RWPE2 (cell line): ENCODE measurements around the gene RHOT2.
A peak's percentile ranks its signal among the peaks of the same experiment; 100 is the strongest.

Experiments used
- ATAC-seq: fragments of 200-7000 bp; cut with Tn5 transposase; 3 replicates; pipeline ENCODE4 v1.9.1; 2021; ENCODE audit warnings: low read depth
- DNase-seq: peaks from one replicate; pipeline ENCODE4 v3.0.0-alpha.2; 2020; ENCODE audit warnings: low spot score
- H3K27ac ChIP-seq: fragments of 450-650 bp; 2 replicates; pipeline ENCODE4 v1.5.1; 2017; ENCODE audit warnings: mild to moderate bottlenecking; ENCODE audit not compliant: poor library complexity, severe bottlenecking
- H3K27me3 ChIP-seq: fragments of 250-450 bp; sonication (Bioruptor Pico); 2 replicates; pipeline ENCODE4 v1.5.1; 2021; ENCODE audit warnings: mild to moderate bottlenecking, moderate library complexity; ENCODE audit not compliant: insufficient read depth, poor library complexity, severe bottlenecking
- H3K36me3 ChIP-seq: fragments of 250-450 bp; sonication (Bioruptor Pico); 2 replicates; pipeline ENCODE4 v1.5.1; 2020; ENCODE audit warnings: low read depth, mild to moderate bottlenecking, moderate library complexity
- H3K4me1 ChIP-seq: fragments of 250-450 bp; sonication (Bioruptor Pico); 2 replicates; pipeline ENCODE4 v1.5.1; 2021; ENCODE audit warnings: mild to moderate bottlenecking, moderate library complexity; ENCODE audit not compliant: insufficient read depth, poor library complexity, severe bottlenecking
- H3K4me3 ChIP-seq: fragments of 250-450 bp; sonication (Bioruptor Pico); 2 replicates; pipeline ENCODE4 v1.5.1; 2021; ENCODE audit warnings: mild to moderate bottlenecking, moderate library complexity; ENCODE audit not compliant: severe bottlenecking
- H3K9me3 ChIP-seq: fragments of 250-450 bp; sonication (Bioruptor Pico); 2 replicates; pipeline ENCODE4 v1.5.1; 2021; ENCODE audit warnings: mild to moderate bottlenecking, moderate library complexity; ENCODE audit not compliant: severe bottlenecking
- CTCF ChIP-seq: fragments of 450-650 bp; IDR thresholded peaks from one replicate; pipeline ENCODE4 v1.5.1; 2017; ENCODE audit warnings: mild to moderate bottlenecking, moderate library complexity; ENCODE audit not compliant: poor library complexity, severe bottlenecking

Gene RHOT2

DNA sequence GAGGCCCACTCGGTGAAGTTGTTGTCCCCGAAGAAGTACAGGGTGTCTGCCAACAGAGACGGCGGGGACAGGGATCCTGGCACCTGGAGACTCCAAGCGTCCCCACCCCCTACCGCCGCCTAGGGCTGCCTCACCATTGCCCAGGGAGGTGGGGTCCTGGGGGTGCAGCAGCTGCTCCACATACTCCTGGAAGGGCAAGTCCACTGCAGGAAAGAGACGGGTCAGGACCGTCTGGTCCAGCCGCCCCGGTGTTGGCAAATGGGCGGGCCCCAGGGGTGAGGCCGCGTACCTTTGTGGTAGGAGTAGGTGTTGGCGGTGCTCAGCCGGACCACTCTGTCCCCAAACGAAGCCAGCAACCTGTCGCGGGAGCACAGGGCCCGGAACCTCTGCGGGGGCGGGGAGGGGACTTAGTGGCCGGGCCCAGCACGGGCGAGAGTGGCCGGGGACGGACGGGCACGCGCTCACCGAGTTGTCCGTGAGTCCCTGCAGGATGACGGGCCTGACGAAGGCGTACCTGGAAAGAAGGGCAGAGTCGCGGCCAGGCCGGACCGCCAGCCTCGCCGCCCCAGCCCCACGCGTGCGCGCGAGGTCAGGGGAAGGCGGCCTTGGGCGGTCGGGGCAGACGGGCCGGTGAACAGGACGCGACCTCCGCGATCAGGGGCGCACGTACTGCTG, 15.6 kb downstream of the RHOT2 start:
- H3K4me3 ChIP-seq: peak overlapping the region; percentile 72
- peak overlapping the region; percentile 77 for H3K27ac ChIP-seq
- H3K9me3 ChIP-seq: no peaks in the 10 kb centered on the region
- TF ChIP-seq CTCF: no peak
- peaks cover 44% of the 10 kb centered on the region for H3K36me3 ChIP-seq
- no peaks in the 10 kb centered on the region for H3K27me3 ChIP-seq
- DNase-seq (no peak), ATAC-seq (peak; percentile 3; the same call in 2 of the 3 replicates)
- peaks cover 15% of the 10 kb centered on the region for H3K4me1 ChIP-seq

DNA sequence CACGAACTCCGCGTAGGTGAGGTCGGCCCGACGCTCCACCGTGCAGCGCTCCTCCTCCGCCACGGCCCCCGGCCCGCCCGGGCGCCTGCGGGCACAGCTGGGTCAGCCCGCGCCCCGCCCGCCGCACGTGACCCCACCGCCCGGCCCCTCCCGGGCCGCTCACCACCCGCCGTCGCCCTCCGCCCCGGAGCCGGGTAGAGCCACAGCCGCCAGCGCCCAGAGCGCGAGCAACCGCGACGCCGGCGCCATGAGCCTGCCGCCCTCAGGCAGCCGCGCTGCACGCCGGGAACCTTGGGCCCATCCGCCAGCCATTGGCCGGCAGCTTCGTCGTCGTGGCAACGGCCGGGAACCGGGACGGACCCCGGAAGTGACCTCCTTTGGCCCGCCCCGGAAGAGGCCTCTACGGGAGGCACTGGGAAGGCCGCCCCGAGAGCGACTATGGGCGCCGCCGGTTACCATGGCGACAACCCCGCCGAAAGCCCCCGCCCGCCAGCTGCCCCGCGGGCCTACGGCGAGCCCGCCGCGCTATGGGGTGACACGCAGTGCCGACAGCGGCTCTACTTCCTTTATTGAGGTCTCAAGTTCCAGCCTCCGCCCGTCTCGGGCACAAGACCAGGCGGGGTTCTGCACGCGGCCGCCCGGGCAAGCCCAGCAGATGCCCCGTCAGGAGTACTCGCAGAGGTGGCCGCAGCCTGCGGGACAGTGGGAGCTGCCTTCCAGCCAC, 16.3 kb downstream of the RHOT2 start, which contains the start of gene JMJD8:
Gene JMJD8 (minus strand): TSS at position 264 of the 724 bp plus-strand sequence. CDS start 15 bp downstream, at position 249.
- H3K27ac ChIP-seq: peak within 1 kb of the TSS; percentile 77
- peaks cover 44% of the 10 kb centered on the region for H3K36me3 ChIP-seq
- ATAC-seq: peak; percentile 67
- H3K27me3 ChIP-seq: no peaks in the 10 kb centered on the region
- H3K4me1 ChIP-seq: peaks cover 12% of the 10 kb centered on the region
- peak; percentile 99 for DNase-seq
- H3K4me3 ChIP-seq: peak within 1 kb of the TSS; percentile 72
- no peaks in the 10 kb centered on the region for H3K9me3 ChIP-seq
- TF ChIP-seq CTCF: no peak

DNA sequence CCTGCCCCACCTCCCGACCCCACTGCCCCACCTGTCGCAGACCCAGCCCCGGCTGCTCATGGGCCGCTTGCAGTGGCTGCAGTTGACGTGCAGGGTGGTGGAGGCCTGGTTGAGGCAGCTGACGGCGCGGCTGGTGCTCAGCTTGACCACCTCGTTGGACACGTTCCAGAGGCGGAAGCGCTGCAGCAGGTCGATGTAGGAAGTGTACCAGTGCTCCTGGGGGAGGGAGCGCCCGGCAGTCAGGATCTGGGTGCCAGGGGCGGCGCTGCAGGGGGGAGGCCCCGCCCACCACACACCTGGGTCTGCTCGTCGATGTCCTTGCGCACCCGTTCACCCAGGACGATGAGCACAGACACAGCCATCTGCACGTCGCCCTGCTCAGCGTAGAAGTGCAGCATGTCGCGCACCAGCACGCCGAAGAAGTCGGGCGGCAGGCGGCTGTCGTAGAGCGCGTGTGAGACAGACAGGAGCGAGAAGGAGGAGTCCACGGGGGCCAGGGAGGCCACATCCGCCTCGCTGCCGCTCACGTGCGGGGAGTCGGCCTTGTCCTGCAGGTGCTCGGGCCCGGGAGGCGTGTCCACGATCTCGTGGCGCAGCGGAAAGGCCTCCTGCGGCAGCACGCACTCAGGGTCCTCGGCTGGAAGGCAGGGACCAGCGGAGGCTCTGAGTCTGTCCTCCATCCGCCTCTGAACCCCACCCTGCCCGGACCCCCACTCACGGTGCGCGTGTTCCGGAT, 17.2 kb downstream of the RHOT2 start:
- Histone ChIP-seq H3K4me1 (peaks cover 13% of the 10 kb centered on the region), H3K36me3 (peaks cover 44% of the 10 kb centered on the region), H3K4me3 (no peak overlapping the region), H3K9me3 (no peaks in the 10 kb centered on the region), H3K27ac (peak overlapping the region; percentile 77), H3K27me3 (no peaks in the 10 kb centered on the region)
- ATAC-seq: no peak
- no peak for TF ChIP-seq CTCF
- DNase-seq: no peak

DNA sequence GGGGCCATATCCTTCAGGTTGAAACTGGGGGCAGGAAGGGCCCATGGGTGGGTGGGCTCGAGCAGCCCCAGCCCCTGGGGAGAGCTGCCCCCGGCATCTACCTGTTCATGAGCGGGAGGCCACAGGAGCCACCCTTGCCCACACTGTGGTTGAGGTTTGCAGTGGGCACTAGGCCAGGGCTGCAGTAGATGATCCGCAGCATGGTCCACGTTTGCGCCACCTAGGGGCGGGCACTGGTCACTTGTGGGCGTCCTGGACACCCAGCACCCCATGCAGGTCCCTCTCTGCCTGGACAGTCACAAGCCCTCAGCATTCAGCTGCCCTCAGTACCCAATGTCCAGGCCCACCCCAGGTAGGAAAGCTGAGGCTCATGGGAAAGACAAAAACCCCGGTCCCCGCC, 18.0 kb downstream of the RHOT2 start:
- H3K27ac ChIP-seq: no peak overlapping the region
- H3K36me3 ChIP-seq: peaks cover 44% of the 10 kb centered on the region
- no peak for DNase-seq

More for the DNA sequence above, 18.0 kb downstream of the RHOT2 start:
- ATAC-seq: no peak
- Histone ChIP-seq H3K27me3 (no peaks in the 10 kb centered on the region), H3K9me3 (no peaks in the 10 kb centered on the region), H3K4me1 (peaks cover 13% of the 10 kb centered on the region), H3K4me3 (no peak overlapping the region)
- TF ChIP-seq CTCF: peak; percentile 56
